Neural progenitor cell (in vitro differentiated cells): ENCODE measurements around the gene PREX1. TPM values are rescaled to one million over a fixed set of nuclear protein-coding genes. Genes with fewer than 3 reads are reported as not detected.

Source experiments
- DNase-seq: peaks from one replicate; pipeline ENCODE4 v3.0.0-alpha.2; 2016; ENCODE audit warnings: low spot score
- H2AFZ ChIP-seq: fragments of 200-600 bp; sonication (generic); replicated peaks from 2 replicates; pipeline ENCODE4 v1.6.1; 2016; ENCODE audit warnings: antibody characterized with exemption
- H3F3A ChIP-seq: fragments of 200-600 bp; sonication (generic); 2 replicates; pipeline ENCODE4 v1.6.1; 2016; ENCODE audit warnings: antibody characterized with exemption, low read depth
- H3K27ac ChIP-seq: fragments of 200-600 bp; sonication (generic); 2 replicates; pipeline ENCODE4 v1.5.1; 2016; ENCODE audit warnings: mild to moderate bottlenecking
- H3K27me3 ChIP-seq: fragments of 200-600 bp; sonication (generic); 2 replicates; pipeline ENCODE4 v1.6.1; 2016; ENCODE audit warnings: mild to moderate bottlenecking, moderate library complexity
- H3K36me3 ChIP-seq: fragments of 200-600 bp; sonication (generic); 2 replicates; pipeline ENCODE4 v1.5.1; 2016
- H3K4me1 ChIP-seq: fragments of 200-600 bp; sonication (generic); 2 replicates; pipeline ENCODE4 v1.6.1; 2016; ENCODE audit warnings: mixed run types
- H3K4me2 ChIP-seq: fragments of 200-600 bp; sonication (generic); 2 replicates; pipeline ENCODE4 v1.6.1; 2016
- H3K4me3 ChIP-seq: fragments of 200-600 bp; sonication (generic); 2 replicates; pipeline ENCODE4 v1.5.1; 2016
- H3K79me2 ChIP-seq: fragments of 200-600 bp; sonication (generic); 2 replicates; pipeline ENCODE4 v1.6.1; 2016; ENCODE audit warnings: low read depth
- H3K9ac ChIP-seq: fragments of 200-600 bp; sonication (generic); 2 replicates; pipeline ENCODE4 v1.6.1; 2016
- H3K9me3 ChIP-seq: fragments of 200-600 bp; sonication (generic); 2 replicates; pipeline ENCODE4 v1.5.1; 2016; ENCODE audit warnings: low read depth
- H4K20me1 ChIP-seq: fragments of 200-600 bp; sonication (generic); 2 replicates; pipeline ENCODE4 v1.6.1; 2016; ENCODE audit warnings: low read depth
- H3K27ac Mint-ChIP-seq: 3 replicates; pipeline ENCODE4 v1.8.0; 2021; ENCODE audit warnings: mixed read lengths
- H3K27me3 Mint-ChIP-seq: 2 replicates; pipeline ENCODE4 v1.8.0; 2022; ENCODE audit warnings: low read depth, mild to moderate bottlenecking, inconsistent platforms, moderate library complexity, mixed read lengths; ENCODE audit not compliant: insufficient read depth
- H3K36me3 Mint-ChIP-seq: 3 replicates; pipeline ENCODE4 v1.8.0; 2021; ENCODE audit warnings: mixed read lengths
- H3K4me1 Mint-ChIP-seq: 3 replicates; pipeline ENCODE4 v1.8.0; 2021; ENCODE audit warnings: mixed read lengths
- H3K4me3 Mint-ChIP-seq: 3 replicates; pipeline ENCODE4 v1.8.0; 2021; ENCODE audit warnings: mild to moderate bottlenecking, moderate library complexity, mixed read lengths
- H3K9me3 Mint-ChIP-seq: 3 replicates; pipeline ENCODE4 v1.8.0; 2020; ENCODE audit warnings: mixed read lengths
- EZH2 ChIP-seq: fragments of 200-600 bp; sonication (generic); IDR thresholded peaks from 2 replicates; pipeline ENCODE4 v1.6.1; 2017; ENCODE audit warnings: antibody characterized with exemption, mild to moderate bottlenecking, moderate library complexity
- EZH2phosphoT487 ChIP-seq: fragments of 200-600 bp; sonication (generic); IDR thresholded peaks from 2 replicates; pipeline ENCODE4 v1.6.1; 2017; ENCODE audit warnings: antibody characterized with exemption
- total RNA-seq: library from RNA; depleted of rRNA; stranded (reverse); fragments of >200 nt; gene quantifications from 2 replicates; pipeline ENCODE4 v1.2.3, GENCODE V29; 2015; ENCODE audit warnings: low replicate concordance
- TF ChIP-seq, protein P1 (sequence below): fragments of 200-600 bp; sonication (generic); IDR thresholded peaks from 2 replicates; pipeline ENCODE4 v1.5.1; 2017; ENCODE audit warnings: antibody characterized with exemption, mild to moderate bottlenecking

The PREX1 gene
- total RNA-seq, 1 donor from 2014 or later: 4.5 TPM

GRCh38 chr20:48658505-48658904 is 169.3 kb downstream of the PREX1 start:
- no peak for TF ChIP-seq EZH2
- H4K20me1 ChIP-seq: no peaks in the 10 kb centered on the region
- no peaks in the 10 kb centered on the region for H3K4me1 ChIP-seq
- H3K79me2 ChIP-seq: no peaks in the 10 kb centered on the region
- no peak overlapping the region for H3K4me3 ChIP-seq
- no peak overlapping the region for H3K27ac ChIP-seq
- DNase-seq: no peak
- peaks cover 6% of the 10 kb centered on the region for H3K9me3 Mint-ChIP-seq
- H3K27me3 ChIP-seq: no peaks in the 10 kb centered on the region
- no peak overlapping the region for H3K4me3 Mint-ChIP-seq
- H3K36me3 ChIP-seq: no peaks in the 10 kb centered on the region
- peaks cover 3% of the 10 kb centered on the region for H3K4me1 Mint-ChIP-seq
- H3K36me3 Mint-ChIP-seq: peaks cover 37% of the 10 kb centered on the region
- no peak overlapping the region for H3K27ac Mint-ChIP-seq
- H3K9me3 ChIP-seq: no peaks in the 10 kb centered on the region
- no peak overlapping the region for H3K9ac ChIP-seq
- no peak overlapping the region for H3K4me2 ChIP-seq
- H3F3A ChIP-seq: no peaks in the 10 kb centered on the region
- peaks cover 7% of the 10 kb centered on the region for H3K27me3 Mint-ChIP-seq
- no peak overlapping the region for H2AFZ ChIP-seq

GRCh38 chr20:48658198-48658476 is 169.7 kb downstream of the PREX1 start:
- H3K4me3 ChIP-seq: no peak overlapping the region
- no peaks in the 10 kb centered on the region for H3K27me3 ChIP-seq
- no peaks in the 10 kb centered on the region for H3K79me2 ChIP-seq
- no peak for TF ChIP-seq EZH2
- no peak for TF ChIP-seq EZH2phosphoT487
- TF ChIP-seq, protein P1, sequence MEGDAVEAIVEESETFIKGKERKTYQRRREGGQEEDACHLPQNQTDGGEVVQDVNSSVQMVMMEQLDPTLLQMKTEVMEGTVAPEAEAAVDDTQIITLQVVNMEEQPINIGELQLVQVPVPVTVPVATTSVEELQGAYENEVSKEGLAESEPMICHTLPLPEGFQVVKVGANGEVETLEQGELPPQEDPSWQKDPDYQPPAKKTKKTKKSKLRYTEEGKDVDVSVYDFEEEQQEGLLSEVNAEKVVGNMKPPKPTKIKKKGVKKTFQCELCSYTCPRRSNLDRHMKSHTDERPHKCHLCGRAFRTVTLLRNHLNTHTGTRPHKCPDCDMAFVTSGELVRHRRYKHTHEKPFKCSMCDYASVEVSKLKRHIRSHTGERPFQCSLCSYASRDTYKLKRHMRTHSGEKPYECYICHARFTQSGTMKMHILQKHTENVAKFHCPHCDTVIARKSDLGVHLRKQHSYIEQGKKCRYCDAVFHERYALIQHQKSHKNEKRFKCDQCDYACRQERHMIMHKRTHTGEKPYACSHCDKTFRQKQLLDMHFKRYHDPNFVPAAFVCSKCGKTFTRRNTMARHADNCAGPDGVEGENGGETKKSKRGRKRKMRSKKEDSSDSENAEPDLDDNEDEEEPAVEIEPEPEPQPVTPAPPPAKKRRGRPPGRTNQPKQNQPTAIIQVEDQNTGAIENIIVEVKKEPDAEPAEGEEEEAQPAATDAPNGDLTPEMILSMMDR: no peak
- Mint-ChIP-seq H3K4me3 (no peak overlapping the region), H3K27me3 (peaks cover 7% of the 10 kb centered on the region), H3K4me1 (peaks cover 3% of the 10 kb centered on the region), H3K36me3 (peaks cover 37% of the 10 kb centered on the region), H3K9me3 (peaks cover 6% of the 10 kb centered on the region), H3K27ac (peak overlapping the region; percentile 34)
- no peaks in the 10 kb centered on the region for H3K36me3 ChIP-seq
- DNase-seq: no peak
- H3F3A ChIP-seq: no peaks in the 10 kb centered on the region
- H3K9me3 ChIP-seq: no peaks in the 10 kb centered on the region
- H2AFZ ChIP-seq: no peak overlapping the region
- no peaks in the 10 kb centered on the region for H4K20me1 ChIP-seq
- H3K9ac ChIP-seq: no peak overlapping the region
- no peak overlapping the region for H3K27ac ChIP-seq
- H3K4me2 ChIP-seq: no peak overlapping the region
- H3K4me1 ChIP-seq: no peaks in the 10 kb centered on the region

DNA sequence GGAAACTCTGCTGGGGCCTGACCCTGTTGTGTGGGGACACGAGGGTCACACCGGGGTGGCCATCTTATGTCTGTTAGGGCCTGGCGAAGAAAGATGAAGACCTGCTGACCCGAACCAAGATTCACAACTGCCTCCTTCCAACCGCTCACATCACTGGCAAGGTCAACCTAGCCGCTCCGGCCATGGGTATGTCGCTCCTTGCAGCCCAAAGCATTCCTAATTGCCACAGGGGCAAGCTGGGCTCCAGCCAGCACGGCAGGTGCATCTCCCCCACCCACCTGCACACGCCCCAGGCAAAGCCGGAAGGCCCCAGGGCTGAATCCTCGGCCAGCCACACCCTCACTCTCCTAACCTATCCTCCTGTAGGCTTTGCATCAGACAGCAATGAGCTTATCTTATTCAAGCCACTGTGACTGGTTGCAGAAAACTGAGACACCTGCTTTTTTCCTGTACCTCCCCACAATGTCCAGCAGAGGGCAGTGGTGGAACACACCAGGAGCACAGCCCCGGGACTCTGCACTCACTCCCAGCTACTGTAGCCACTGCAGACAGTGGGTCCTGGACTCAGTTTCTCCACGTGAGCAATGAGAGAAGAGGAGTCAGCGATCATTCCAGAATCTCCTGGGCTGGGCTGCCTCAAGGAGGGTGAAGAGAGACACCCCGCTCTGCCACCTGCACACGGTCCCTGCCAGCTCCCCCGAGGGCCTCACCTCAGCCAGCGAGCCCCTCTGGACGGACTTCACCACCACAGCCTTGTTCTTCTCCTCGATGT is 170.2 kb downstream of the PREX1 start:
- Mint-ChIP-seq H3K4me3 (no peak overlapping the region), H3K27ac (peak overlapping the region; percentile 34), H3K36me3 (peaks cover 37% of the 10 kb centered on the region), H3K27me3 (peaks cover 7% of the 10 kb centered on the region), H3K4me1 (peaks cover 3% of the 10 kb centered on the region), H3K9me3 (peaks cover 6% of the 10 kb centered on the region)
- Histone ChIP-seq H3K9me3 (no peaks in the 10 kb centered on the region), H3K4me3 (no peak overlapping the region), H3K27me3 (no peaks in the 10 kb centered on the region), H3K9ac (no peak overlapping the region), H4K20me1 (no peaks in the 10 kb centered on the region), H3K79me2 (no peaks in the 10 kb centered on the region), H3K36me3 (no peaks in the 10 kb centered on the region), H2AFZ (no peak overlapping the region), H3K27ac (no peak overlapping the region), H3K4me2 (no peak overlapping the region), H3F3A (no peaks in the 10 kb centered on the region), H3K4me1 (no peaks in the 10 kb centered on the region)
- DNase-seq: peak; percentile 82
- TF ChIP-seq, protein P1: peak; percentile 94
- no peak for TF ChIP-seq EZH2

GRCh38 chr20:48656661-48657211 is 171.1 kb downstream of the PREX1 start:
- Histone ChIP-seq H3K4me2 (no peak overlapping the region), H3F3A (no peaks in the 10 kb centered on the region), H4K20me1 (no peaks in the 10 kb centered on the region), H3K4me1 (no peaks in the 10 kb centered on the region), H3K27me3 (no peaks in the 10 kb centered on the region), H3K9ac (no peak overlapping the region), H3K36me3 (no peaks in the 10 kb centered on the region), H3K27ac (no peak overlapping the region), H3K9me3 (no peaks in the 10 kb centered on the region), H3K79me2 (no peaks in the 10 kb centered on the region), H3K4me3 (no peak overlapping the region), H2AFZ (no peak overlapping the region)
- Mint-ChIP-seq H3K4me3 (no peak overlapping the region), H3K27ac (no peak overlapping the region), H3K9me3 (peaks cover 6% of the 10 kb centered on the region), H3K36me3 (peaks cover 36% of the 10 kb centered on the region), H3K27me3 (peaks cover 8% of the 10 kb centered on the region), H3K4me1 (peaks cover 3% of the 10 kb centered on the region)
- TF ChIP-seq EZH2phosphoT487: no peak
- TF ChIP-seq, protein P1: peak; percentile 60
- DNase-seq: peak; percentile 75
